Measurements from ENCODE around the gene SMAD6. TPM values are rescaled to one million over a fixed set of nuclear protein-coding genes. Genes with fewer than 3 reads are reported as not detected.

Gene SMAD6
- total and polyA plus RNA-seq, 2 experiments from 2014 or later = 1.6 to 15.7 TPM

DNA sequence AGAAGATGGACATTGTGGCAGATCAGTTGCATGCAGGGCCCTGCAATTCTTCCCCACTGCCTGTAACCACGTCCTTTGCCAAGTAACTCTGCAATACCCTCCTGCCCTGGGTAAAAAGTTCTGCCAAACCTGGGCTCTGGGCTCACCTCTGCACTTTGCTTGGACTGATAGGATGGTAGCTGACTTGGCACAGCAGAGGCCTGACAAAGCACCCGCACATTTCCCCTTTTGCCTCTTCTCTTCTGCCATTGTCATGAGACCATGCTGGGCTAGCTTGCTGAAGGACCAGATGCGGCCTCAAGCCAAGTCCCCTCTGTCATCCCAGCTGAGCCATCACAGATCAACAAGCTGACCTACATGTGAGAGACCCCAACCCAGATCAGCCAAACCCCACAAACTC lies 122.4 kb downstream of the SMAD6 start (continued):
- TF ChIP-seq, protein P1, sequence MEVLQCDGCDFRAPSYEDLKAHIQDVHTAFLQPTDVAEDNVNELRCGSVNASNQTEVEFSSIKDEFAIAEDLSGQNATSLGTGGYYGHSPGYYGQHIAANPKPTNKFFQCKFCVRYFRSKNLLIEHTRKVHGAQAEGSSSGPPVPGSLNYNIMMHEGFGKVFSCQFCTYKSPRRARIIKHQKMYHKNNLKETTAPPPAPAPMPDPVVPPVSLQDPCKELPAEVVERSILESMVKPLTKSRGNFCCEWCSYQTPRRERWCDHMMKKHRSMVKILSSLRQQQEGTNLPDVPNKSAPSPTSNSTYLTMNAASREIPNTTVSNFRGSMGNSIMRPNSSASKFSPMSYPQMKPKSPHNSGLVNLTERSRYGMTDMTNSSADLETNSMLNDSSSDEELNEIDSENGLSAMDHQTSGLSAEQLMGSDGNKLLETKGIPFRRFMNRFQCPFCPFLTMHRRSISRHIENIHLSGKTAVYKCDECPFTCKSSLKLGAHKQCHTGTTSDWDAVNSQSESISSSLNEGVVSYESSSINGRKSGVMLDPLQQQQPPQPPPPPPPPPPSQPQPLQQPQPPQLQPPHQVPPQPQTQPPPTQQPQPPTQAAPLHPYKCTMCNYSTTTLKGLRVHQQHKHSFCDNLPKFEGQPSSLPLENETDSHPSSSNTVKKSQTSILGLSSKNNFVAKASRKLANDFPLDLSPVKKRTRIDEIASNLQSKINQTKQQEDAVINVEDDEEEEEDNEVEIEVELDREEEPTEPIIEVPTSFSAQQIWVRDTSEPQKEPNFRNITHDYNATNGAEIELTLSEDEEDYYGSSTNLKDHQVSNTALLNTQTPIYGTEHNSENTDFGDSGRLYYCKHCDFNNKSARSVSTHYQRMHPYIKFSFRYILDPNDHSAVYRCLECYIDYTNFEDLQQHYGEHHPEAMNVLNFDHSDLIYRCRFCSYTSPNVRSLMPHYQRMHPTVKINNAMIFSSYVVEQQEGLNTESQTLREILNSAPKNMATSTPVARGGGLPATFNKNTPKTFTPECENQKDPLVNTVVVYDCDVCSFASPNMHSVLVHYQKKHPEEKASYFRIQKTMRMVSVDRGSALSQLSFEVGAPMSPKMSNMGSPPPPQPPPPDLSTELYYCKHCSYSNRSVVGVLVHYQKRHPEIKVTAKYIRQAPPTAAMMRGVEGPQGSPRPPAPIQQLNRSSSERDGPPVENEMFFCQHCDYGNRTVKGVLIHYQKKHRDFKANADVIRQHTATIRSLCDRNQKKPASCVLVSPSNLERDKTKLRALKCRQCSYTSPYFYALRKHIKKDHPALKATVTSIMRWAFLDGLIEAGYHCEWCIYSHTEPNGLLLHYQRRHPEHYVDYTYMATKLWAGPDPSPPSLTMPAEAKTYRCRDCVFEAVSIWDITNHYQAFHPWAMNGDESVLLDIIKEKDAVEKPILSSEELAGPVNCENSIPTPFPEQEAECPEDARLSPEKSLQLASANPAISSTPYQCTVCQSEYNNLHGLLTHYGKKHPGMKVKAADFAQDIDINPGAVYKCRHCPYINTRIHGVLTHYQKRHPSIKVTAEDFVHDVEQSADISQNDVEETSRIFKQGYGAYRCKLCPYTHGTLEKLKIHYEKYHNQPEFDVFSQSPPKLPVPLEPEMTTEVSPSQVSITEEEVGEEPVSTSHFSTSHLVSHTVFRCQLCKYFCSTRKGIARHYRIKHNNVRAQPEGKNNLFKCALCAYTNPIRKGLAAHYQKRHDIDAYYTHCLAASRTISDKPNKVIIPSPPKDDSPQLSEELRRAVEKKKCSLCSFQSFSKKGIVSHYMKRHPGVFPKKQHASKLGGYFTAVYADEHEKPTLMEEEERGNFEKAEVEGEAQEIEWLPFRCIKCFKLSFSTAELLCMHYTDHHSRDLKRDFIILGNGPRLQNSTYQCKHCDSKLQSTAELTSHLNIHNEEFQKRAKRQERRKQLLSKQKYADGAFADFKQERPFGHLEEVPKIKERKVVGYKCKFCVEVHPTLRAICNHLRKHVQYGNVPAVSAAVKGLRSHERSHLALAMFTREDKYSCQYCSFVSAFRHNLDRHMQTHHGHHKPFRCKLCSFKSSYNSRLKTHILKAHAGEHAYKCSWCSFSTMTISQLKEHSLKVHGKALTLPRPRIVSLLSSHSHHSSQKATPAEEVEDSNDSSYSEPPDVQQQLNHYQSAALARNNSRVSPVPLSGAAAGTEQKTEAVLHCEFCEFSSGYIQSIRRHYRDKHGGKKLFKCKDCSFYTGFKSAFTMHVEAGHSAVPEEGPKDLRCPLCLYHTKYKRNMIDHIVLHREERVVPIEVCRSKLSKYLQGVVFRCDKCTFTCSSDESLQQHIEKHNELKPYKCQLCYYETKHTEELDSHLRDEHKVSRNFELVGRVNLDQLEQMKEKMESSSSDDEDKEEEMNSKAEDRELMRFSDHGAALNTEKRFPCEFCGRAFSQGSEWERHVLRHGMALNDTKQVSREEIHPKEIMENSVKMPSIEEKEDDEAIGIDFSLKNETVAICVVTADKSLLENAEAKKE (CRISPR knock-in tag; IDR thresholded peaks at IDR 0.05) = no peak
- TF ChIP-seq, protein P2, sequence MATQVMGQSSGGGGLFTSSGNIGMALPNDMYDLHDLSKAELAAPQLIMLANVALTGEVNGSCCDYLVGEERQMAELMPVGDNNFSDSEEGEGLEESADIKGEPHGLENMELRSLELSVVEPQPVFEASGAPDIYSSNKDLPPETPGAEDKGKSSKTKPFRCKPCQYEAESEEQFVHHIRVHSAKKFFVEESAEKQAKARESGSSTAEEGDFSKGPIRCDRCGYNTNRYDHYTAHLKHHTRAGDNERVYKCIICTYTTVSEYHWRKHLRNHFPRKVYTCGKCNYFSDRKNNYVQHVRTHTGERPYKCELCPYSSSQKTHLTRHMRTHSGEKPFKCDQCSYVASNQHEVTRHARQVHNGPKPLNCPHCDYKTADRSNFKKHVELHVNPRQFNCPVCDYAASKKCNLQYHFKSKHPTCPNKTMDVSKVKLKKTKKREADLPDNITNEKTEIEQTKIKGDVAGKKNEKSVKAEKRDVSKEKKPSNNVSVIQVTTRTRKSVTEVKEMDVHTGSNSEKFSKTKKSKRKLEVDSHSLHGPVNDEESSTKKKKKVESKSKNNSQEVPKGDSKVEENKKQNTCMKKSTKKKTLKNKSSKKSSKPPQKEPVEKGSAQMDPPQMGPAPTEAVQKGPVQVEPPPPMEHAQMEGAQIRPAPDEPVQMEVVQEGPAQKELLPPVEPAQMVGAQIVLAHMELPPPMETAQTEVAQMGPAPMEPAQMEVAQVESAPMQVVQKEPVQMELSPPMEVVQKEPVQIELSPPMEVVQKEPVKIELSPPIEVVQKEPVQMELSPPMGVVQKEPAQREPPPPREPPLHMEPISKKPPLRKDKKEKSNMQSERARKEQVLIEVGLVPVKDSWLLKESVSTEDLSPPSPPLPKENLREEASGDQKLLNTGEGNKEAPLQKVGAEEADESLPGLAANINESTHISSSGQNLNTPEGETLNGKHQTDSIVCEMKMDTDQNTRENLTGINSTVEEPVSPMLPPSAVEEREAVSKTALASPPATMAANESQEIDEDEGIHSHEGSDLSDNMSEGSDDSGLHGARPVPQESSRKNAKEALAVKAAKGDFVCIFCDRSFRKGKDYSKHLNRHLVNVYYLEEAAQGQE (IDR thresholded peaks at IDR 0.05; ENCODE audit: unreplicated experiment) = no peak
- no peak for TF ChIP-seq ZNF331 (CRISPR knock-in tag; IDR thresholded peaks at IDR 0.05; ENCODE audit: low read depth)
- TF ChIP-seq ZNF114 (CRISPR knock-in tag; IDR thresholded peaks at IDR 0.05) = no peak
- no peak for TF ChIP-seq NANOG (IDR thresholded peaks at IDR 0.05; ENCODE audit: borderline replicate concordance)
- no peak for TF ChIP-seq STAT1 (IDR thresholded peaks at IDR 0.05; ENCODE audit: unreplicated experiment)
- no peak for TF ChIP-seq POLR2AphosphoS5 (IDR thresholded peaks at IDR 0.05; ENCODE audit: low read depth)
